Sigmoid colon (tissue), 4 donors: ENCODE measurements around the gene KRT78.

ENCODE experiments used
- CTCF ChIP-seq, 4 experiments: fragments of 450-650 bp in 3 of 4; fragments of 200-600 bp in 1 of 4; IDR thresholded peaks; one replicate each; pipeline ENCODE4 v1.5.1; 2016 to 2019; ENCODE audit warnings: antibody characterized with exemption in 4 of 4, mild to moderate bottlenecking in 3 of 4, moderate library complexity in 2 of 4
- EP300 ChIP-seq, 4 donors: sonication (generic); formaldehyde crosslinking; IDR thresholded peaks; one replicate each; pipeline ENCODE4 v1.6.1; 2017; ENCODE audit warnings: antibody characterized with exemption in 4 of 4
- POLR2A ChIP-seq, 2 donors: fragments of 450-650 bp; IDR thresholded peaks; one replicate each; pipeline ENCODE4 v1.6.1; 2016; ENCODE audit warnings: antibody characterized with exemption in 2 of 2, mild to moderate bottlenecking in 2 of 2, moderate library complexity in 2 of 2
- POLR2AphosphoS5 ChIP-seq, 4 donors: sonication (generic); formaldehyde crosslinking; IDR thresholded peaks; one replicate each; pipeline ENCODE4 v1.6.1; 2017; ENCODE audit warnings: antibody characterized with exemption in 4 of 4

- TF ChIP-seq CTCF (IDR thresholded peaks at IDR 0.05) (no peak), POLR2A (IDR thresholded peaks at IDR 0.05) (no peak), POLR2AphosphoS5 (IDR thresholded peaks at IDR 0.05) (no peak), EP300 (IDR thresholded peaks at IDR 0.05) (no peak)
These were observed 13.2 kb upstream of the KRT78 start for GRCh38 chr12:52862023-52862422.
